Transverse colon (tissue), 4 donors: Measurements from ENCODE around the gene ATP4B. TPM values are rescaled to one million over a fixed set of nuclear protein-coding genes. Genes with fewer than 3 reads are reported as not detected.

Experiments used
- DNase-seq: peaks from one replicate; pipeline ENCODE4 v3.0.0-alpha.2; 2019
- H3K27ac ChIP-seq, 4 donors: fragments of 200-600 bp; sonication (generic); 2 replicates each; pipeline ENCODE4 v1.5.1; 2016 to 2018; ENCODE audit warnings: inconsistent platforms in 4 of 4
- H3K27me3 ChIP-seq: fragments of 200-600 bp; sonication (generic); 2 replicates; pipeline ENCODE4 v1.5.1; 2017; ENCODE audit warnings: inconsistent platforms
- H3K36me3 ChIP-seq, 4 donors: fragments of 200-600 bp; sonication (generic); 2 replicates each; pipeline ENCODE4 v1.5.1; 2017 to 2019; ENCODE audit warnings: inconsistent platforms in 4 of 4
- H3K4me1 ChIP-seq, 4 donors: fragments of 200-600 bp; sonication (generic); 2 replicates each; pipeline ENCODE4 v1.5.1; 2017 to 2020; ENCODE audit warnings: inconsistent platforms in 4 of 4
- H3K4me3 ChIP-seq, 4 donors: fragments of 200-600 bp; sonication (generic); 1 replicate in 1 of 4; 2 replicates in 3 of 4; pipeline versions ENCODE4 v1.5.1 to v1.6.1; 2017 to 2019; ENCODE audit warnings: inconsistent platforms in 4 of 4
- H3K9me3 ChIP-seq, 2 donors: fragments of 200-600 bp; sonication (generic); 2 replicates each; pipeline ENCODE4 v1.5.1; 2017 to 2019; ENCODE audit warnings: inconsistent platforms in 2 of 2
- CTCF ChIP-seq, 5 experiments: fragments of 200-600 bp in 3 of 5; fragments of 450-650 bp in 2 of 5; sonication (generic) in 3 of 5; IDR thresholded peaks; 1 replicate in 2 of 5; 2 replicates in 3 of 5; pipeline ENCODE4 v1.5.1; 2016 to 2017; ENCODE audit warnings: antibody characterized with exemption in 5 of 5, inconsistent platforms in 3 of 5, mild to moderate bottlenecking in 2 of 5, moderate library complexity in 1 of 5
- EP300 ChIP-seq: sonication (generic); formaldehyde crosslinking; IDR thresholded peaks from one replicate; pipeline ENCODE4 v1.6.1; 2017; ENCODE audit warnings: antibody characterized with exemption, low read depth
- POLR2A ChIP-seq: fragments of 450-650 bp; IDR thresholded peaks from one replicate; pipeline ENCODE4 v1.6.1; 2016; ENCODE audit warnings: antibody characterized with exemption, mild to moderate bottlenecking, moderate library complexity
- POLR2AphosphoS5 ChIP-seq, 3 donors: sonication (generic); formaldehyde crosslinking; IDR thresholded peaks; one replicate each; pipeline ENCODE4 v1.6.1; 2016; ENCODE audit warnings: antibody characterized with exemption in 3 of 3
- WGBS, 2 donors: methylation state at CpG; one replicate each; pipeline ENCODE4 v1.1.5; 2018; ENCODE audit warnings: low coverage in 1 of 2; 5-methylcytosine and 5-hydroxymethylcytosine counted together
- in situ Hi-C, 4 donors: fragments of 200-750 bp; cut with MboI; loops; one replicate each; pipeline versions ENCODE4 v1.15.0 to v1.15.1; 2017; ENCODE audit warnings: low sequenced_read_pairs in 3 of 4, low pct_ligation_motif_present in 1 of 4, low pct_unique_long_range_greater_than_20kb in 1 of 4
- intact Hi-C: fragments of 100-400 bp; cut with DNase I; formaldehyde crosslinking; loops from one replicate; pipeline ENCODE4 v1.15.1; 2023; ENCODE audit warnings: low total_unique reads
- total RNA-seq, 4 donors: library from RNA; depleted of rRNA; stranded (reverse); fragments of >200 nt; gene quantifications; one replicate each; pipeline ENCODE4 v1.1.0, GENCODE V29; 2016

ATP4B gene
- total RNA-seq, 4 donors from 2014 or later = not detected

DNA sequence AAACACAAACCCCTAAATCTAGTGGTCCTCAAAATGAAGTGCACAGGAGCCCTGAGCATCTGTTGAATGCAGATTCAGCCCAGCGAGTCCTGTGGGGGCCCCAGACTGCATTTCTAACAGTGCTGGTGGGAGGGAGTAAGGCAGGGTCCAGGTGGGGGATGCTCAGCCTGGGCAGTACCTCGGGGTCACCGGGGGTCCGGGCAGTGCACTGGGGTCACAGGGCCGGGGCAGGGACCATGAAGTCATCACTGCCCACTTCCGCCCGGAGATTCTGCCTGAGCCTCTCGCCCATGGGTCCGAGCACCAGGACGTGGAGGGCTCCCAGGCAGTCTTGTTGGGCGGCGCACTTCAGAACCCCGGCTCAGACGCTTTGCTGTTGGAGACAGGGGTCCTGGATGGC, 838 bp upstream of the ATP4B start:
- Histone ChIP-seq H3K4me3 (no peak overlapping the region), H3K27me3 (no peaks in the 10 kb centered on the region), H3K4me1 (peaks cover 0 to 3% (median under 1%) of the 10 kb centered on the region in 4 donors), H3K27ac (no peak overlapping the region), H3K9me3 (peaks cover 0 to 5% of the 10 kb centered on the region in 2 donors), H3K36me3 (no peaks in the 10 kb centered on the region)
- intact Hi-C loops = no loop called here
- TF ChIP-seq POLR2AphosphoS5 (IDR thresholded peaks at IDR 0.05) (no peak), CTCF (IDR thresholded peaks at IDR 0.05) (no peak), POLR2A (no peak), EP300 (no peak)
- 66% methylated on average over 14 of the region's 14 CpGs; no CpG with 5 or more reads in 1 of the 2 donors for WGBS, 2 donors
- in situ Hi-C loops = no loop called here
- peak; percentile 3 for DNase-seq

GRCh38 chr13:113656831-113657671, 947 bp downstream of the ATP4B start:
- Histone ChIP-seq H3K4me3 (no peak overlapping the region), H3K4me1 (peaks cover 0 to 3% (median 0%) of the 10 kb centered on the region in 4 donors), H3K9me3 (peaks cover 0 to 5% of the 10 kb centered on the region in 2 donors), H3K36me3 (no peaks in the 10 kb centered on the region), H3K27me3 (no peaks in the 10 kb centered on the region), H3K27ac (no peak overlapping the region)
- 66% methylated on average over 41 of the region's 42 CpGs; no CpG with 5 or more reads in 1 of the 2 donors for WGBS, 2 donors
- TF ChIP-seq EP300 = no peak
- TF ChIP-seq POLR2AphosphoS5 (IDR thresholded peaks at IDR 0.05) = no peak
- TF ChIP-seq CTCF (IDR thresholded peaks at IDR 0.05) = no peak
- TF ChIP-seq POLR2A = no peak
- intact Hi-C loops (no loop called here), in situ Hi-C loops (no loop called here)
- DNase-seq = peak; percentile 17

GRCh38 chr13:113656003-113656588, 1.9 kb downstream of the ATP4B start:
- peak; percentile 7 for DNase-seq
- H3K27me3 ChIP-seq = no peaks in the 10 kb centered on the region
- in situ Hi-C loops (no loop called here), intact Hi-C loops (no loop called here)
- no peak overlapping the region for H3K27ac ChIP-seq
- H3K4me3 ChIP-seq = no peak overlapping the region
- H3K4me1 ChIP-seq = peaks cover 0 to 3% (median 0%) of the 10 kb centered on the region in 4 donors
- no peaks in the 10 kb centered on the region for H3K36me3 ChIP-seq
- no peaks in the 10 kb centered on the region for H3K9me3 ChIP-seq
- WGBS, 2 donors = 85% methylated on average over 14 of the region's 25 CpGs; no CpG with 5 or more reads in 1 of the 2 donors
- no peak for TF ChIP-seq POLR2A
- TF ChIP-seq CTCF (IDR thresholded peaks at IDR 0.05) = no peak
- TF ChIP-seq POLR2AphosphoS5 (IDR thresholded peaks at IDR 0.05) = no peak
- TF ChIP-seq EP300 = no peak

DNA sequence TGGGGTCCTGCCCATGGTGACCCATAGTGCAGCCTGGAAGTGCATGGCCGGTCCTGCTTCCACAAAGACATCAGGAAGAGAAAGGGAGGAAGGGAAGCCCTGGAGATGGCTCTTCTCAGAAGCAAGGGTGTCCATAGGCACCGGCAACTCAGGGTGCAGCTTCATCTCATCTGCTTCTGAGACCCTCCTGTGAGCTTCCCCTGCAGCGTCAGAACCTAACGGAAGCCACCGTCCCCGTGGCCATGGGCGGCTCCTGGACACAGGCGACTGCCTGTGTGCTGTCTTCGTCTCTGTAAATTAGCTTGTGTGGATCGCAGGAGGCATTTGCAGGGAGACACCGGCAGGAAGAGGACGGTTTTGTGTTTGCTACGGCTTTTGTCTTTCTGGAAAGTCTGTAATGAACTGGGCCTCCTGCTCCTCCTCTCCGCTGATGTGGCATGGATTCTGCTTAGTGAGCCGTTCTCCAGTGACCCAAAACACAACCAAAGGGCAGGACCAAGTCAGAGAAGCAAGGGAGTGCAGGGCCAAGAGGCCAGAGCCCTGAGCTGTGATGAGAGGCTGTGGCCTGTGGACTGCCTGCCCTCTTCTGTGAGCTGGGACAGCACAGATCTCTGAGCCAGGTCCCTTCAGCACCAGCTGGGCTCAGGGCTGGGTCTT, 2.5 kb downstream of the ATP4B start:
- in situ Hi-C loops (no loop called here), intact Hi-C loops (no loop called here)
- no peak overlapping the region for H3K4me3 ChIP-seq
- peaks cover 0 to 3% (median 0%) of the 10 kb centered on the region in 4 donors for H3K4me1 ChIP-seq
- H3K27me3 ChIP-seq = no peaks in the 10 kb centered on the region
- WGBS, 2 donors = 91 to 96% methylated on average over 5 to 15 of the region's 15 CpGs
- no peak overlapping the region for H3K27ac ChIP-seq
- H3K36me3 ChIP-seq = no peaks in the 10 kb centered on the region
- TF ChIP-seq POLR2AphosphoS5 (IDR thresholded peaks at IDR 0.05) (no peak), CTCF (IDR thresholded peaks at IDR 0.05) (no peak), EP300 (no peak), POLR2A (no peak)
- no peak for DNase-seq
- no peaks in the 10 kb centered on the region for H3K9me3 ChIP-seq
